Right ventricle myocardium inferior (tissue), 1 donor: ENCODE data around the gene DNAJC22. TPM values are rescaled to one million over a fixed set of nuclear protein-coding genes. Genes with fewer than 3 reads are reported as not detected.

ENCODE experiments used
- ATAC-seq: fragments of 200-7000 bp; cut with Tn5 transposase; one replicate; pipeline ENCODE4 v1.9.1; 2020; ENCODE audit warnings: mild to moderate bottlenecking, moderate library complexity
- DNase-seq: peaks from one replicate; pipeline ENCODE4 v3.0.0; 2021; ENCODE audit errors: missing footprints
- intact Hi-C: fragments of 100-400 bp; cut with DNase I; formaldehyde crosslinking; loops from one replicate; pipeline ENCODE4 v1.11.0; 2022
- total RNA-seq: library from RNA; stranded (reverse); fragmentation: NEBNext Ultra II Directional; extraction: Animal tissue kit (Norgen Biotek cat#: 25700); gene quantifications from one replicate; pipeline ENCODE4 v1.2.1, GENCODE V29; 2021
- donor health status: DM: no; HTN: yes; CAD: no; lungs with severe emphysema.

Gene DNAJC22
- total RNA-seq, 1 donor from 2014 or later: not detected

DNA sequence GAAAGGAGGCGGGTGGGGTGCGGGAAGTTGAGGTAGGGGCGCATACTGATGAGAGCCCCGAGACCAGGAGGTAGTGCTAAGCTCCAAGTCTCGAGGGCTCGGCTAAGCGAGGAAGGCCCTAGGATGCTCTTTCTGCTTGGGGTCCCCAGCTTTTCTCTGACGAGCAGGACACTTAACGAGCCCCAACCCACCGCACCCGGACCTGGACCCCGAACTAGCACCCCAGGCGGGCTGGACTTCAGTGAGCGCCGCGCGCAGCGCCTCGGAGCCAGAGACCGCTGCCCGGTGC, 5.0 kb upstream of the DNAJC22 start:
- intact Hi-C loops: no loop called here
- no peak for ATAC-seq
- DNase-seq: no peak

DNA sequence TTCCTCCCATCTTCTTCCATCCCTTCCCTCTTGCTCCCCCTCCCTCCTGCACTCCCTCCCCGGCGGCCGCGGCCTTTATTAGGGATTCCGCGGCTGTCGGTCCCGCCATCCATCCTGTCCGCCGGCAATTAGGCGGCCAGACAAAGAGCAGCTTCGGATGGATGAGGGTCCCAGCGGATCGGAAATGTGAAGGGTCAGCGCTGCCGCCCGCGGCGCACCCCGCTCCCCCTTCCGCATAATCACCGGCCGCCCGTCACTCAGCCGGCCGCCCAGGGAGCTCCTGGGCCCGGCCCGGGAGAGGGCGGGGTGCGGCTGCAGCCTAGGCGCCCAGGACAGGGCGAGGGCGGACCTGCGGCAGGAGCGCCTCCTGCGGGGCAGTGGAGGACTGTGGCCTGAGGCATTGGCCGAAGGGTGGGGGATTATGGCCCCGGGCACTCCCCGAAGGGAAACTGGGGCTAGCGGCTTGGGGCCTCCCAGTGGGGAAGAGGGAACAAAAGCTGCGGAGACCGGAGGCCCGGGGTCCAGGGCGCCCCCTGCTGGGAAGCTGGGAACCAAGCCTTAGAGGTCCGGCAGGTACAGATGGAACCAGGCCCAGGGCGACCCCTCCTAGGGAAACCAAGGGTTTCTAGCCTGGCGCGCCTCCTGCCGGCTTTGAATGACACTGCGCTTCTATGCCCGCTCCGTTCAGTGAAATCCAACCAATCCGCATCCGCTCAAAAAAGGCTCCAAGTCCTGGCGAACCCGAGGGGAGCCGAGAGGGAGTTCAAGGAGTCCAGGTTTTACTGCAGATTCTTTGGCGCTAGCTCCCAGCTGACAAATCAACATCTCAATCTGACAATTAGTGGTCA, 4.4 kb upstream of the DNAJC22 start:
- intact Hi-C loops: no loop called here
- ATAC-seq (peak; percentile 49), DNase-seq (peak; percentile 86)

DNA sequence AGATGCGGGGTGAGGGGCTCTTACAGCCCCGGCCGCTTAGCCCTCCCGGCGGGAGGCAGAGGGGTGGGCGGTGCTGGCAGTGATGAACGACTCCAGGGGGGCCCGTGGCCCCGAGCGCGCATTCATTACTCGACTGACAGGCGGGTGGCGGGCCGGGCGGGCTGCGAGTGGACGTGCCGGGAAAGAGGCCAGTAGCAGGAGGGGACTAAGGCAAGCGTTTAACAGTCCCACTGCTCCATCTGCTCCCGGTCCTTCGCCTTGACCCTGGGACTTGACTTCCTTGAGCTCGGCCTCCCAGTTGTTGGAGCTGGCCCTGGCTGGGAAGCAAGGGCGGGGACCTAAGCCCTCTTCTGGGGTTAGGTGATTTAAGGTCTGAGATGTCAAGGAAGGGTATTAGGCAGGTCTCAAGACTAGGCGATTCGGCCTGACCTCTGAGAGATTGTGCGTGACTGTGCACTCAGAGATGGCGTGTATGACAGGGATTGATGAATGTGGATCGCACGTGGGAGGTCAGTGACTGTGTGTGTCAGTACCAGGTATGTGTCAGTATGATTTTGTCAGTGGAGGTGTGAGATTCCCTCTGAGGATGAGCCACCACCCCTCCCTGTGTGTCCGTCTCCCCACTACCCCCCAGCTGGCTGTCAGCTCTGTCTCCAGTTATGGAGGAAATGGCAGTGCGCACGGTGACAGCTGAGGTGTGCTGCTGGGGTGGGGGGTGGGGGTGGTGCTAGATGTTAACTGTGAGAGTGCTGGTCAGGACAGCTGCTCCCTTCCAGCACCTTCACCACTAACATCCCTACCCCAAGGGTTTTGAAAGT, 3.6 kb upstream of the DNAJC22 start:
- intact Hi-C loops: no loop called here
- DNase-seq: no peak
- ATAC-seq: no peak

DNA sequence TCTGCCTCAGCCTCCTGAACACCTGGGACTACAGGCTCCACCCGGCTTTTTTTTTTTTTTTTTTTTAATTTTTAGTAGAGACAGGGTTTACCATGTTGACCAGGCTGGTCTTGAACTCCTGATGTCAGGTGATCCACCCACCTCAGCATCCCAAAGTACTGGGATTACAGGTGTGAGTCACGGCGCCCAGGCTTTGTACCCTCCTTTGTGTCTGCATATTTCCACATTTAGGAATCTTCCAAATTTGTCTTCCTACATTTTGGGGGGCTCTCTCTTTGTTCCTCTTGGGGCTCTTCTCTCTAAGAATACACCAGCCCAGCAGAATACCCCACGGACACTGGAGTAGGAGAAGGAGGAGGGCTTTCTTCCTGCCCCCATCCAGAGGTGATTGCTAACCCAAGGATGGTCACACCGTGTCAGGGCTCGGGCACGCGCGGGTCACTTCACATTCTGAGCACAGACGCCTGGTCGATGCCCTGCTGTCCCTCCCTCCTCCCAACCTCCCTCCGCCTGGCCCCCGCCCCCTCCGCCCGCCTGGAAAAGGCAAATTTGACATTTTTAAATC, 2.1 kb upstream of the DNAJC22 start:
- DNase-seq: no peak
- intact Hi-C loops: no loop called here
- no peak for ATAC-seq

DNA sequence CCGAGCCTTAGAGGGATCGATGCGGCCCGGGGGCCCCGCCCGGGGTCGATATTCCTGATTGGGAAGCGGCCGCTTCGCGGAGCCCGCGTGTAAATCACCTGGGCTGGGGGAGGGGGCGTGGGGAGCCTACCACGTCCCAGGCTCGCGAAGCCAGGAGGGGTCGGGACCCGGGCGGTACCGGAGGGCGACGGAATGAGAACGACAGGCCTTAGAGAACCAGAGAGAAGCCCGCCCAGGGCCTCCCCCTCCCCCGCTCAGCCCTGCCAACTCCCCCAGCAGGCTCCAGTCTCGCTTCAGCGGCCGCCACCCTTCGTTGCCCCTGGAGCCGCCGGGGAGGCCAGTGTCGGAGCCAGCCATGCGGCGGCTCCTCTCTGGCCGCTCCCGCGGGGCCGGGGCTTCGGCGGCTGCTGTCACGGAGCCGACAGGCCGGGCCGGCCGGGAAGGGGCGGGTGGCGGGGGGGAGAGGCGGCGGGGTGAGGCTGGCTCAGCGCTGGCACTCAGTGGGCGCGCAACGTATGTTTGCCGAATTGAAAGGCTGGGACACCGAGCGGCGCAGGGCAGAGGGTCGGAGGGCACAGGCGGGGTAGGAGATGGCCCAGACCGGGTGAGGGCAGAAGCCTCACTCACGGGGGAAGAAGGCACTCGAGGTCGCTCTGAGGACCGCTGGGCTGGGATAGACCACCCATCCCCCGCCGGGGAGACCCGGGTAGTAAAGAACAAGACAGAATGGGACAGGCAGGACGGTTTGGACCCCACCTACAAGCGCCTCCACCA, 1.4 kb upstream of the DNAJC22 start:
- intact Hi-C loops: no loop called here
- DNase-seq (no peak), ATAC-seq (no peak)

DNA sequence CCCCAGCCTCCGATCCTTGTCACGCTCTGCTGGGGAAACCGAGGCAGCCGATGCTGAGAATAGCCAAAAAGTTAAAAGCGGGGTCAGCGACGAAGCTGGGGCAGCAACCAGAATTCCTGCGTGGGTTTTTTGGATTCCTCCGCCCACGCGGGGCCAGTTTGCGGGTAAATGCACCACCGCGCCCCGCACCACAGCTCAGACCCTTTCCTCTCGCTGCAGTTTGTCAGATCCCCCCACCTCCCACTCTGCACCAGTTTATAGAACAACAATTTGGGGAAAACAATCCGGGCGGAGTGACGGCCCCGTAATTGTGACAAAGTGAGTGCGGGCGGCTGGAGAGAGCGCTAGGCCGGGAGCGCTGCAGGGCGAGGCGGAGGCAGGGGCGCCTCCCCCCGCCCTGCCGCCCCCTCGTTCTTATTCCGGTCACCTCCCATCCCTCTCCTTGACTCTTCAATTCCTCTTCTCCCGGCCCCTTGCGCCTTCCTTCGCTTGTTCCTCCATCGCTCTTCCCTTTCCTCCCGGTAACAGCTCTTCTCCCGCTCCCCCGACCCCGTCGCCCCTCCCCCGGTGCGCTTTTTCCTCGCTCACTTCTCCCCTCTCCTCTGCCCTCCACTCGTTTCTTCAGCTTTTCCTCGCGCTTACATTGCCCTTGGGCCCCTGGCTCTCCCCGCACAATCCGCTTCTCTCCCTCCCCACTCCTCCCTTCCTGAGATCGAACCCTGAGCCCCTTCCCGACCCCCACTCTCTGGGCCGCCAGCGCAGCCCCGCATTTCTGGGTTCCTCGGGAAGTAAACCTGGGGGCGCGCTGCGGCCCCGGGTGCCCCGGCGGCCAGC, 646 bp upstream of the DNAJC22 start:
- DNase-seq (no peak), ATAC-seq (no peak)
- intact Hi-C loops: no loop called here

DNA sequence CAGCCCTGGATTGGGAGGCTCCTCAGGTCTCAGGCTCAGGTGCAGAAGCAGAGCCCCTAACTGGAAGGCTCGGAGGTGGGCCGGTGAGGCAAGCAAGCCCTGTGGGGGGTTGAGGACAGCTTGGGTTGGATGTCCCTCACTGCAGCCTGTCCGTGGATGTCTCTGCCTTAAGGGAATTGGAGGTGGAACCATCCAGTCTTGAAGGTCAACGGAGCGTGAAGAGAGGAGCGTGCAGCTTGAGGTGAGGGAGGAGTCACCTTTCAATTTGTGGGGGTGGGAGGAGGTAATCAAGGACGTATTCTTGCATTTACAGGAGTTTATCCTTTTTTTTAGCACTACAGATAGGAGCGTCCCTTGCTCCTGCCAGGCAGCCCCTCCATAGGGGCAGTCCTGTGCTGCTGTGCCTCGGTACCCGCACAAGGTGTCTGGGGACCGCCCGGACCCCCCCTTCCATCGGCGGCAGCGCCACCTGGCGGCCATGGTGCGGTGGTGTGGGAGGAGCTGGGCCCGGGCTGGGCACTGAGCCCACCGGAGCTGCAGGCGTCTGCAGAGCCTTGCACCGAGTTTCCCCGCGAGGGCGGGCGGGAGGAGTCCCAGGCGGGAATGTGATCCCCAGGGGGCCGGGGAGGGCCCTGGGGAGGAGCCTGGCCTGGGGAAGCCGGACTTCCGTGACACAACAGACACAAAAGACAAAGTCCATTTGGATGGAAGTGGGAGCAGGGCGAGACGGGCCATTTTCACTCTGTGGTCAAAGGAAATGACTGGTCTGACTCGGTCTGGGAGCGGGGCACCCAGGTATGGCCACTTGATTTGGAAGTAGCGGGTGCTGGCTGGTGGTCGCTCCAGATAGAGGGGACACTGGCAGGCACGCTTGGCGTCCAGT, 864 bp downstream of the DNAJC22 start:
- intact Hi-C loops: no loop called here
- peak; percentile 91 for DNase-seq
- ATAC-seq: peak; percentile 86

DNA sequence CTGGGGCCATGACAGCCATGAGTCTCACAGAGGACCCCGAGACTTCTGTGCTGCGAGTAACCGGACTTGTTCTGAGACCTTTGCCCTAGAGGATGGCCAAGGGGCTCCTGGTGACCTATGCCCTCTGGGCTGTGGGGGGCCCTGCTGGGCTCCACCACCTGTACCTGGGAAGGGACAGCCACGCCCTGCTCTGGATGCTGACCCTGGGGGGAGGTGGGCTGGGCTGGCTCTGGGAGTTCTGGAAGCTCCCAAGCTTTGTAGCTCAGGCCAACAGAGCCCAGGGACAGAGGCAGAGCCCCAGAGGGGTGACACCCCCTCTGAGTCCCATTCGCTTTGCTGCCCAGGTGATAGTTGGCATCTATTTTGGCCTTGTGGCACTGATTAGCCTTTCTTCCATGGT, 2.1 kb downstream of the DNAJC22 start:
- intact Hi-C loops: no loop called here
- DNase-seq (no peak), ATAC-seq (no peak)

DNA sequence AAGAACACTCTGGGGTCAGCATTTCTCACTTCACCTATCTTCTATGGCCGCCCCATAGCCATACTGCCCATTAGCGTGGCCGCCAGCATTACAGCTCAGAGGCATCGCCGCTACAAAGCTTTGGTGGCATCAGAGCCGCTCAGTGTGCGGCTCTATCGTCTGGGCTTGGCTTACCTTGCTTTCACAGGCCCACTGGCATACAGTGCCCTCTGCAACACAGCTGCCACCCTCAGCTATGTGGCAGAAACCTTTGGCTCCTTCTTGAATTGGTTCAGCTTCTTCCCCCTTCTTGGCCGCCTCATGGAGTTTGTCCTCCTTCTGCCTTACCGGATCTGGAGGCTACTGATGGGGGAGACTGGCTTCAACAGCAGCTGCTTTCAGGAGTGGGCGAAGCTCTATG, 2.6 kb downstream of the DNAJC22 start:
- ATAC-seq (no peak), DNase-seq (no peak)
- intact Hi-C loops: no loop called here

DNA sequence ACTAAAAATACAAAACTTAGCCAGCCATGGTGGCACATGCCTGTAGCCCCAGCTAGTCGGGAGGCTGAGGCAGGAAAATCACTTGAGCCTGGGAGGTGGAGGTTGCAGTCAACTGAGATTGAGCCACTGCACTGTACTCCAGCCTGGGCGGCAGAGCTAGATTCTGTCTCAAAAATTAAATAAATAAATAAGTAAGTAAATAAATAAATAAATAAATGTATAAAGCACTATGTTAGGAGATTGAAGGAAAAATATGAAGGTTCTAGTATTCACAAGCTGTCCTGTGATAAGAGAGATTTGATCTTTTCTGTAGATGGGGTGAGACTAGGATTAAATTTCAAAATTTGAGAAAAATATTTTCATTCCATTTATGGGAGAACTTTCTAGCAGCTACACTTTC, 5.7 kb downstream of the DNAJC22 start:
- DNase-seq: no peak
- ATAC-seq: no peak
- intact Hi-C loops: no loop called here

DNA sequence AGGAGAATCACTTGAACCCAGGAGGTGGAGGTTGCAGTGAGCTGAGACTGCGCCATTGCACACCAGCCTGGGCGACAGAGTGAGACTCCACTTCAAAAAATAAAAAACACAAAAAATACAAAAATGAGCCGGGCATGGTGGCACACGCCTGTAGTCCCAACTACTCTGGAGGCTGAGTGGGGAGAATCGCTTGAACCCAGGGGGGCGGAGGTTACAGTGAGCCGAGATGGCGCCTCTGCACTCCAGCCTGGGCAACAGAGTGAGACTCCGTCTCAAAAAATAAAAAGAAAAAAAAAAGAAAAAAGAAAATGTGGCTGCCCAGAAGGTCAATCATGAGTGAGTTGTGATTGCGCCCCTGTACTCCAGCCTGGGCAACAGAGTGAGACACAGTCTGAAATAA, 9.2 kb downstream of the DNAJC22 start:
- ATAC-seq: no peak
- intact Hi-C loops: no loop called here
- no peak for DNase-seq

DNA sequence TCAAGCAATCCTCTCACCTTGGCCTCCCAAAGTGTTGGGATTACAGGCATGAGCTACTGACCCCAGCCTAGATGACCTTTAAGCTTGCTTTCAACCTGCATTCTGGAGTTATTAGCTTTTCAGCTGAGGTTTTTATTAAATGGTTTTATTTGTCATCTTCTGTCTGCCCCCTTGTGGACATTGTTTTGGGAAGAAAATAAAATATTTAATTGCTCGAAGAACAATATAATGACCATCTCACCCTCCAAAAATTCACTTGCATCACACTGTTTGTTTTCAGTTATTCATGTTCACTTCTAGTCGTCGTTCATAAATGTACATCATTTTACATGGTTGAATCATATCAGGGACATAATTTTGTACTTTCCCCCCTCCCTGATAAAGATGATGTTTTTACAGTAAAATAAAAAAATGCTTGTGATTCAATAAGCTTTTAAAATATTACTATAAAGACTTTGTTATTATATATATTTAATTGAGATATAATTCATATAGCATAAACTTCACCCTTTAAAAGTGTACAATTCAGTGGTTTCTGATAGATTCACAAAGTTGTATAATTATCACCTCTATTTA, 10.5 kb downstream of the DNAJC22 start:
- DNase-seq (no peak), ATAC-seq (no peak)
- intact Hi-C loops: no loop called here

DNA sequence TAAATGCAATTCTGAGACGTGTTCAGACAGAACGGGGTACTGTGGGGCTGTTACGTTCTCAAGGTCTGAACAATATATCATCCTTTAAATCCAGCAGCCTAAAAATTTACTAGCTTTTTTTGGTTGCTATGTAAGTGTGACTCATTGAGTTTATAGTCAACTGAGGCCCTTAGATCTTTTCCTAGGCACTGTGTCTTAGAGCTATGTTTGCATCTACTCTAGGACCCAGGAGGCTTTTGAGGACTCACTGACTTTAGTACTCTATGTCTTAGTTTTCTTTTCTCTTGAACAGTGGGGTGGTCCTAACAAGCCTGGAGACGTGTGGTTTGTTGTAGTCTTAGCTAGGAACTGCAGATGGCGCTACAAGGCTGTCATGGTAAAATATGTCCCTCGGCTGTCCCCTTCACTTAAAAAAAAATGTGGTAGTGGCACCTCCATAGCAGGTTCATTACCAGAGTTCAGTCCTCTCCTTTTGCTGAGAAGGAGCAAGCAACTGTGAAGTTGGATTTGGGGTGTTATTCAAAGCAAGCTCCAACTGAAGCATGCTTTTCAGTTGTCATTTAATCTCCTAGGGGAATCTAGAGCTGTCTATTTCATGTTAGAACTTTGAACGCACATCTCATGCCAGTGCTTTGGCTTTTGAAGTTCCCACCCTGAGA, 11.9 kb downstream of the DNAJC22 start:
- intact Hi-C loops: loop anchor here (1.0 kb wide), 2 partner anchors 156 to 222 kb away; no protein-coding TSS in a partner anchor
- DNase-seq (no peak), ATAC-seq (peak; percentile 67)

DNA sequence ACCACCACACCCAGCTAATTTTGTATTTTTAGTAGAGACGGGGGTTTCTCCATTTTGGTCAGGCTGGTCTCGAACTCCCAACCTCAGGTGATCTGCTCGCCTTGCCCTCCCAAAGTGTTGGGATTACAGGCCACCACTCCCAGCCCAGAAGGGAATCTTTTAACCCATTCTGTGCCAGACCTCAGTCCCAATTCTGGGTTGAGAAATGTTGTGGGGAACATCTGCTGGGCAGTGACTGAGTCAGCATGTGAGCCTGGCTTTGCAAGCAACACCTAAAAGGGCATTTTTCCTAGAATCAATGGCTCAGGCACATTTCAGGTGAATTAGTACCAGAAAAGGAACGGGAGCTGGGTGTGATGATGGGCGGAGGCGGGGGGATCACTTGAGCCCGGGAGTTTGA, 13.0 kb downstream of the DNAJC22 start:
- ATAC-seq (no peak), DNase-seq (no peak)
- intact Hi-C loops: no loop called here

DNA sequence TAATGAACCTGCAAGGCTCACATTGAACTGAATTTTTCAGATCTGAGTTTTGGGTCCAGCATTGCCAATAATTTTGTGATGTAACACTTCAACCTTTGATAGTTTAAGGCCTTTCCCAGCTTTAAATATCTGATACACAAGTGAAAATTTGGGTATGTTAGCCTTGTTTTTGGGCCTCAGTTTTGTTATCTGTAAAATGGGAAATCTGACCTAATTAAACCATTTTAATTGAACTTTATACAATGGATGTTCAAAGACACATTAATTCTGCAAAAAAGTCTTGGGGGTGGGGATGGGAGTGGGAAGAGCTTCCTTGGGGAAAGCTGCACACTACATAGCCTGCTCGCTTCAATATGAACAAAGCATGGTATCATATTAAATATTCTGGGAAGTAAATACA, 15.4 kb downstream of the DNAJC22 start:
- ATAC-seq: no peak
- DNase-seq: no peak
- intact Hi-C loops: no loop called here

DNA sequence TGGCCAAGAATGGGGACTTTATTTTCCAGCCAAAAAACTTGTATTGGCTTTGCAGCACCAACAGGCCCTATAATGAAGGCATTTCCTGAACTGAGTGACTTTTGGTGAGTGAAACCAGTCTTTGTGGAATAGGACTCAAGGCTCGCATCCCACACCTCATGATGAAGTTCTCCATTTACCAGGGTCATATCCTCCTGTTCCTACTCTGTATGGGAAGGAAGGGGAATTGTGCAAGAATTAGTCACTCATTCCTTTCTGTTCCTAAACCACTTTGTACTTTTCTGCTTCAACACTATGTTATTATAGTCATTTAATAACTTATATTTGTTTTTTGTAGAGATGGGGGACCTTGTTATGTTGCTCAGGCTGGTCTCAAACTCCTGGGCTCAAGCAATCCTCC, 18.3 kb downstream of the DNAJC22 start:
- DNase-seq (no peak), ATAC-seq (no peak)
- intact Hi-C loops: no loop called here

DNA sequence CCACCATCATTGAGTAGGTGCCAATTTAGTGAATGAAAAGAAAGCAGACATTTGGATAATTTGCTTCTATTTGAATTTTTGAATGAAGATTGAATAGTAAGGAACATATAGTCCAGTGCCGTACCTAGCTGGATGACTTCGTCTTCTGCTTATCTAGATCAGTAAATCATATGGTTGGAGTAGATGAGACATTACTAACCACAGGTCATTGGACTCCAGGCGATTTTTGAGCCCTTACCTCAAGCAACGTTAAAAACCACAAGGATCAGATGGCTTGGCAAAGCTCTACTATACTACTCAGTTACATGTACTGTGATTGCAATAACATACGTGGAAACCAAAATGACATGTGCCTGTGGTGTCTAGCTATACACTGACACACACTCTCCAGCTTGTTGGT, 18.9 kb downstream of the DNAJC22 start:
- intact Hi-C loops: no loop called here
- ATAC-seq (no peak), DNase-seq (no peak)
